NCI-H146 treated with DMSO at 0.1 percent for 48 hours (cell line): ENCODE results near the gene MTX2.
A peak's percentile ranks its signal among the peaks of the same experiment; 100 is the strongest.
"Not testable (repeated sequence)": the region's sequence is repeated elsewhere in the genome, so short reads cannot be mapped to it uniquely, and the experiment has no call there.

Experiments used
- DNase-seq: peaks from one replicate; lab custom pipeline; 2025; ENCODE audit not compliant: unreplicated experiment; lab: John Stamatoyannopoulos, UW

The MTX2 gene

GRCh38 chr2:176285321-176285720 lies 16.1 kb downstream of the MTX2 start:
- no peak for DNase-seq

GRCh38 chr2:176291335-176291734 lies 22.1 kb downstream of the MTX2 start:
- no peak for DNase-seq

GRCh38 chr2:176291809-176292283 lies 22.6 kb downstream of the MTX2 start:
- DNase-seq = no peak

- DNase-seq = no peak
Observed at GRCh38 chr2:176292608-176293007, 23.4 kb downstream of the MTX2 start.

GRCh38 chr2:176293334-176293733 lies 24.1 kb downstream of the MTX2 start:
- DNase-seq = no peak

GRCh38 chr2:176297067-176297466 lies 27.8 kb downstream of the MTX2 start:
- no peak for DNase-seq

GRCh38 chr2:176297737-176298136 lies 28.5 kb downstream of the MTX2 start:
- DNase-seq = no peak

GRCh38 chr2:176306020-176306419 lies 36.8 kb downstream of the MTX2 start:
- not testable (repeated sequence) for DNase-seq

GRCh38 chr2:176317199-176317598 lies 48.0 kb downstream of the MTX2 start:
- DNase-seq = no peak

- DNase-seq = no peak
Observed at GRCh38 chr2:176317623-176318065, 48.4 kb downstream of the MTX2 start.

GRCh38 chr2:176321916-176322315 lies 52.7 kb downstream of the MTX2 start:
- DNase-seq = no peak

- DNase-seq = no peak
Observed at GRCh38 chr2:176324862-176325261, 55.6 kb downstream of the MTX2 start.

GRCh38 chr2:176325732-176326131 lies 56.5 kb downstream of the MTX2 start:
- peak; percentile 88 for DNase-seq

GRCh38 chr2:176328149-176328548 lies 58.9 kb downstream of the MTX2 start:
- no peak for DNase-seq

GRCh38 chr2:176330612-176331011 lies 61.4 kb downstream of the MTX2 start:
- DNase-seq = no peak

- no peak for DNase-seq
Observed at GRCh38 chr2:176331646-176332045, 62.4 kb downstream of the MTX2 start.

GRCh38 chr2:176334729-176335128 lies 65.5 kb downstream of the MTX2 start:
- no peak for DNase-seq

GRCh38 chr2:176338395-176338794 lies 69.2 kb downstream of the MTX2 start:
- no peak for DNase-seq

GRCh38 chr2:176339208-176339607 lies 70.0 kb downstream of the MTX2 start:
- DNase-seq = no peak

GRCh38 chr2:176356251-176356650 lies 87.0 kb downstream of the MTX2 start:
- no peak for DNase-seq

GRCh38 chr2:176364273-176364977 lies 95.2 kb downstream of the MTX2 start:
- DNase-seq = no peak

GRCh38 chr2:176368349-176368748 lies 99.1 kb downstream of the MTX2 start:
- no peak for DNase-seq
